ENCODE measurements around the gene RGMB.

Gene RGMB

GRCh38 chr5:98772415-98773213 is 849 bp upstream of the RGMB start:
- peak; percentile 85 to 92 for DNase-seq (ENCODE audit: low read depth in 2 of 2)
- TF ChIP-seq CTCF (IDR thresholded peaks at IDR 0.05; ENCODE audit: low read depth, low read length): no peak

DNA sequence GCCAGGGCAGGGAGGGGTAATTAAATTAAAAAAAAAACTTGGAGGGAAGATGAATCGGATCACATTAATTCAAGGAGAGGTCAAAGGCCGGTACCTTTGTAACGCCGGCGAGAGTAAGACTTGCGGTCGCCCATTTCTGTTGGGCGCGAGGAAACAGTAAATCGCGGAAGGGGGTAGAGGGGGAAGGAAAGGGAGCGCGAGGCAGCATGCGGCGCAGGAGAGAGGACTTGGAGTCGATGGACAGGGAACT is 324 bp upstream of the RGMB start:
- peak overlapping the region; percentile 53 to 72 for H3K4me3 ChIP-seq (replicated peaks in 1 of 2; ENCODE audit: low read depth in 2 of 2, low read length in 2 of 2)
- TF ChIP-seq CTCF (IDR thresholded peaks at IDR 0.05; ENCODE audit: low read depth, low read length): no peak
- no peak for DNase-seq (ENCODE audit: low read depth in 2 of 2)

More at GRCh38 chr5:98772415-98773213, 849 bp upstream of the RGMB start:
- peak overlapping the region; percentile 53 to 72 for H3K4me3 ChIP-seq (replicated peaks in 1 of 2; ENCODE audit: low read depth in 2 of 2, low read length in 2 of 2)

GRCh38 chr5:98774192-98775033 is 950 bp downstream of the RGMB start:
- peak overlapping the region; percentile 64 to 72 for H3K4me3 ChIP-seq (replicated peaks in 1 of 2; ENCODE audit: low read depth in 2 of 2, low read length in 2 of 2)
- no peak for TF ChIP-seq CTCF (IDR thresholded peaks at IDR 0.05; ENCODE audit: low read depth, low read length)
- DNase-seq (ENCODE audit: low read depth in 2 of 2): peak; percentile 70 to 74

DNA sequence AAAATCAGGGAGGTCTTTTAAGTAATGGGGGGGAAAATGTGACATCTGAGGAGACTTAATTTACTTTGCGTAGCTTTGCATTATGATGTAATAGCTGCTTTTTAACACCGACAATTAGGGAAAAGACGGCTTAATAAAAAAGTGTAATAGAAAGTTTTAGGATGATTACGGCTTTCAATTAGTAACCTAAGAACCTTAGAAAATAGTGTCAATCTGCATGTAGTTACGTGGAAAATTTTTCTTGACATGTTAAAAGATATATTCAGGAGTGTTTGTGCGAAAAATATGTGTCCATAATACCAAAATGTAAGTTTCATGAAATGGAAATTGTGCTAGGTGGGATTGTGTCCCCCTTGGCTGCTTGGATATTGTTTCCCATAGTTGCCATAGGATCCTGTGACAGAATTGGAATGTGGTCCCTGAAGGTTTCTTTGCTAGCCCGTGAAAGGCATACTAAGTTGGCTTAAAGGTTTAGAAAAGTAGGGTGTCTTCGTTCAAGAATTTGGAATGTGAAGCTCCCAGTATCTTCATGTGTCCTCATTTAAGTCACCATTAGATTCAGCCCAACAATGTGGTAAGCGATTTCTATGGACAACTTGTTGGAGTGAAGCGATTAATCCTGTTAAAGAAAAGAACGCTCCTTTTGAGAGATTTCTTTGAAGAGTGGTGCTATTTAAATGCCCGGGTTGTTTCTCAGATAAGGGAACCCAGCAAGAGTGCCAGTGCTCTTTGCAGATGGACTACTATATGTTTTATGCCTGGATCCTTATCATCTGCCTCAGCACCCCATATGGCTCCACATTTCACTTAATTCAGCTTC is 2.0 kb downstream of the RGMB start:
- peak overlapping the region; percentile 64 to 72 for H3K4me3 ChIP-seq (replicated peaks in 1 of 2; ENCODE audit: low read depth in 2 of 2, low read length in 2 of 2)
- no peak for DNase-seq (ENCODE audit: low read depth in 2 of 2)
- no peak for TF ChIP-seq CTCF (IDR thresholded peaks at IDR 0.05; ENCODE audit: low read depth, low read length)

GRCh38 chr5:98776066-98776705 is 2.7 kb downstream of the RGMB start:
- peak; percentile 75 to 91 for DNase-seq (ENCODE audit: low read depth in 2 of 2)
- no peak for TF ChIP-seq CTCF (IDR thresholded peaks at IDR 0.05; ENCODE audit: low read depth, low read length)

GRCh38 chr5:98777295-98777694 is 3.8 kb downstream of the RGMB start:
- no peak overlapping the region for H3K4me3 ChIP-seq (replicated peaks in 1 of 2; ENCODE audit: low read depth in 2 of 2, low read length in 2 of 2)
- DNase-seq (ENCODE audit: low read depth in 2 of 2): no peak
- TF ChIP-seq CTCF (IDR thresholded peaks at IDR 0.05; ENCODE audit: low read depth, low read length): no peak

More at GRCh38 chr5:98776066-98776705, 2.7 kb downstream of the RGMB start:
- peak overlapping the region; percentile 64 to 72 for H3K4me3 ChIP-seq (replicated peaks in 1 of 2; ENCODE audit: low read depth in 2 of 2, low read length in 2 of 2)
